Hematopoietic multipotent progenitor cell (in vitro differentiated cells): ENCODE data around the gene ERCC5. TPM values are rescaled to one million over a fixed set of nuclear protein-coding genes. Genes with fewer than 3 reads are reported as not detected.
A peak's percentile ranks its signal among the peaks of the same experiment; 100 is the strongest.

Experiments
- DNase-seq, 3 donors: peaks; one replicate each; pipeline ENCODE4 v3.0.0-alpha.2; 2011 to 2015; ENCODE audit warnings: low read depth in 2 of 3, low spot score in 2 of 3
- total RNA-seq: library from RNA; depleted of rRNA; stranded (reverse); fragments of >200 nt; gene quantifications from one replicate; pipeline ENCODE4 v1.2.3, GENCODE V29; 2012

ERCC5 gene
- total RNA-seq: 38.5 TPM

DNA sequence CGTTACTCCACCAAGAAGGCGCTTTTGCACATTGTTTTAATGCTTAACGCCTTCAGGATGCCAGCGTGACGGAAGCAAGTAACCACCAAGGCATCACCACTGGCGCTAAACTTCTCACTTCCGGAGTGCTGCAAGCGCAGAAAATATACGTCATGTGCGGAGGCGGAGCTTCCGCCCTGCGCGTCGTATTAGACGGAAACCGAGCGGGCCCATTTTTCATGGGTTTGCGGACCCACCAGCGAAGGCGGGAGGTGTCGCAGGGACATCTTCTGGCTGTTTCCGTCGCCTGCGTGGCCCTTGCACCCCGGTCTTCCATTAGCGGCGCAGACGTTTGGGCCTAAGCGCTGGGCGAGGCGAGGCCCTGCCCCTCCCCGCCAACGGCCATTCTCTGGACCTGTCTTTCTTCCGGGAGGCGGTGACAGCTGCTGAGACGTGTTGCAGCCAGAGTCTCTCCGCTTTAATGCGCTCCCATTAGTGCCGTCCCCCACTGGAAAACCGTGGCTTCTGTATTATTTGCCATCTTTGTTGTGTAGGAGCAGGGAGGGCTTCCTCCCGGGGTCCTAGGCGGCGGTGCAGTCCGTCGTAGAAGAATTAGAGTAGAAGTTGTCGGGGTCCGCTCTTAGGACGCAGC, at the start of gene ERCC5:
ERCC5 (plus strand) TSS at position 403 of the 631 bp plus-strand sequence. CDS start 235 bp downstream, outside the sequence.
- DNase-seq: peak; percentile 98 to 99 (median 98)

GRCh38 chr13:102798581-102799425, 47.0 kb upstream of the ERCC5 start, which contains the start of the genes BIVM and POGLUT2:
Gene BIVM (plus strand): TSS chr13:102799119. CDS start chr13:102807268, 8,149 bp downstream.
Gene POGLUT2 (minus strand): TSS chr13:102798976. CDS start chr13:102798670, 306 bp downstream.
- DNase-seq: peak in 2 of 3 donors; percentile 84 to 89

DNA sequence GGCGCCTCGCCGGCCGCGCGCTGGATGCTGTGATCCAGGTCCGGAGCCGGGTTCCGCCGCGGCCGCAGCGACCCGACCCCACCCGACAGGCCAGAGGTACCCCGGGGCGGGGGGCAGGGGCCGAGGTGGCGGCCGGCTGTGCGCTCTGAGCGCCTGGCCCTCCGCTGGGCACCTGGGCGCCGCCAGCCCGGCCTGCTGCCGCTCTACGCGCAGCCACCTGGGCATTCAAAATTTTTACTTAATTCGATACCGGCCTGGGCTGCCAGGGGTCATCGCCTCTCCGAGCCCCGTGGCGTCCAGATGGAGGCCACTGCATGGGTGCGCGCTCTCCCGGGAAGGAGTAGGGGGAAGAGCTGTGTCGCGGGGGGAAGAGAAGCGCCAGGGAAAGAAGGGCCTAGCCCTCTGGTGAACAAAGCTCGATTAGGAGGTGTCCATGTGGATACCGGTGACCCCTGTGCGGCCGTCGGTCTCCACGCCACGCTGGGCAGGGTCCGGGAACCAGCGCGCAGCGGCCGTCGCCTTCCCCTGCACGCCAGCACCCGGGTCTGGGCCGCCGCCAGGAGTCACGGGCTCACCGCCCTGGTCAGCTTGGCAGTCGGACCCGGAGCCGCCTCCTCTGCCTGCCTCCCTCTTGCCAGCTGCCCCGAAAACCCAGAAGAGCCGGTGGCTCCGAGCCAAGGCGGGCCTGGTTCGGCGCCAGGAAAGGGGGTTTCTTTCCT, 46.2 kb upstream of the ERCC5 start:
- no peak for DNase-seq

DNA sequence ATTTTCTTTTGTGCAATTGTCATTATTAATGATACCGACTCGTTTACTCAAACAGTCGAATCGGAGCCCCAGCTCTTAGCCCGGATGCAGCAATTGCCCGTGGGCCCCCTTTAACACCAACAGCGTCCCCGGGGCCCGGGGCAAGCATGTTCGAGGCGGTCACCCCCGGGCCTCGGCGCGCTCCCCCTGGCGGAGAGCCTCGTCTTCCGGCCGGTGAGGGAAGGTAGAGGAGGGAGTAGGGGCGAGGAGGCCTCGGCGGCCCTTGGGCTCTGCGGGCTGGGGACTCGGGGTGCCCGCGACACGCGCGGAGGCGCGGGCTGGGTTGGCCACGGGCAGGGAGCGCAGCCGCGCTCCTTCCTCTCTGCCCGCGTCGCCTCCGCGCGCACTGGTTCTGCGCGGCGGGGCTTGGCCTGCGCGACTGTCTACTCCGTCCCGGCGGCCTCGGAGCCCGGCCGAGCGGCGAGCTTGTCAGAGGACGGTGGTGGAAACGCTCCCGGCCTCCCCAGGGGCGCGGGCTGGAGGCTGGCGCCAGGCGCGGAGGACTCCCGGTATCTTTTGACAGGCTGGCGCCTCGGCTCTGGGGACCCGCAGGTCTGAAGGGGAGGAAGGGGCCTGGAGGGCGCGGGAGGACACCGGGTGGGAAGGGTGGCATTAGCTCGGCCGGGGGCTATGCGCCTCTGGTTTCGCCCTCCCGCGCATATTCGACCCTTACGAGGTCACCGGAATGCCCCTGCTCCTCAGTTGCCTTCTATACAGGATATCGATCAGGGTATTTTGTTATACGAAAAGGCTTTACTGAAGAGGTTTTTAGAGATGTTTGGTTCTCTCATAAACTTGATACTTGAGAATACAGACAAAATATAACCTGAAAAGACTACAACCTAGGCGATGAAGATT, 45.4 kb upstream of the ERCC5 start:
- DNase-seq: peak; percentile 61 to 93 (median 90)

GRCh38 chr13:102805680-102806079, 40.2 kb upstream of the ERCC5 start:
- no peak for DNase-seq

DNA sequence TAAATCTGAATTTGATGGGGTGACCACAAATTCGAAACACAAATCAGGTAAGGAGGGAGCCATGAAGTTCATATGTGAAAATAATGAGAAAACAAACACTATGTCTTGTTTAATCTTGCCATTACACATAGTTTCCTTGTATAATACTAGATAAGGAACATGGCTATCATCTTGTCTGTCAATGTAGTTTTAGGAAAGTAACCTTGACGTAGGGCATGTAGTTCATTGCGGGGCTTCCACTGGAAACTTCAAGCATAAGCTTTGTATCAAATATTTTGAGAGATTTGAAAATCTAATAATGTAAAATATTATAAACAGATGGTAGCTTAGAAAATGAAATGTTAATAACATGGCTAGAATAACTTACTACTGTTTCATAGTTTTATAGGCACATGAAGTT, 38.1 kb upstream of the ERCC5 start:
- DNase-seq: no peak

DNA sequence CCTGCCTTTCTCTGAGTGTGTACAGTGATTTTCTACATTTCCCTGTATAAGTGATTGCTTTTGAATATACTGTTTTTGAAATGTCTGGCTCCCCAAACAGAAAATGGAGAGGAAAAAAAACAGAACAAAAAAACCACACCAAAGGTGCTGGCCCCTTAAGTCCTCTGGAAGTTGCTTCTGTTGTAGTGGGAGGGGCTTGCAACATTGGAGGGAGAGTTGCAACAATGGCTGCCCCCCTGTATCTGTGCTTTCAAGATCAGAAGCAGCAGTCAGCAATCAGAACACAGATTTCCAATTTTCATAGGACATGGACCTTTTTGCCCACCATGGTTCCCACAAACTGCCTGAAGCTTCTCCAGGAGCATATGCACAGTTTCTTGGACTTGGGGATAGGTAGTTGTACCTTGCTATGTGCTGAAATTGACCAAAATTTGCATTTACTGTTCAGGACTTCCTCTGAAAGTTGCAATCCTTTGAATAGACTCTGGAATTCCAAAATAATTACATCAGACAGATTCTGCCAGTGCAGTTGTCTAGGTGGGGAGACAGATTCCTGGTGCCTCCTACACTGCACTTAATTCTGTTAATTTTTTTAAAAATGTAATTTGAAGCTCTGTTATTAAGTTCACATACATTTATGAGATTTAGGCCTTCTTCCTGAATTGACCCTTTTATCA, 33.1 kb upstream of the ERCC5 start:
- no peak for DNase-seq

DNA sequence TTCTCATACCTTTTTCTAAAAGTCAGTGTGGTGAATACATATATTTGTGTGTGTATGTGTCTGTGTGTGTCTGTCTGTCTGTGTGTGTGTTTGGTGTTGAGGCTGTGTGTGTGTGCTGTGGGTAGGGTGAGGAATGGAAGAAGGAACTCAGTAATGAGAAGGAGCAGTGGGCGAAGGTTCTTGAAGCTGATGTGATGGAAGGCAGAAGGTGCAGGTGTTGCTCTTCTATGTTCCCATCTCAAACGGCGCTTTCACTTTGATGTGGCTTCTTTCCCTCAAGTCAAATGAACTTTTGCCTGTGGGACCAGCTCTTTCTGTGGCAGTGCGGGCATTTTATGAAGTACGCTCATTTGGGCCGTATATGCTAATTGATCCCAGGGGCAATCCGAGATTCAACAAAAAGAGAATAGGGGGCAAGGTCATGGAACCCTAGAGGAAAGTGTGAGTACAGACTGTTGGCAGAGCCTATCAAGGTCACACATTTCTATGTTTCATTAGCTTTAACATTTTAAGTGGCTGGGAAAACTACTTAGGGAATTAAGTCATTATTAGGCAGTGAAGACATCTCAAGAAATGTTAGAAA, 31.7 kb upstream of the ERCC5 start:
- no peak for DNase-seq

GRCh38 chr13:102814793-102815192, 31.0 kb upstream of the ERCC5 start:
- DNase-seq: no peak

DNA sequence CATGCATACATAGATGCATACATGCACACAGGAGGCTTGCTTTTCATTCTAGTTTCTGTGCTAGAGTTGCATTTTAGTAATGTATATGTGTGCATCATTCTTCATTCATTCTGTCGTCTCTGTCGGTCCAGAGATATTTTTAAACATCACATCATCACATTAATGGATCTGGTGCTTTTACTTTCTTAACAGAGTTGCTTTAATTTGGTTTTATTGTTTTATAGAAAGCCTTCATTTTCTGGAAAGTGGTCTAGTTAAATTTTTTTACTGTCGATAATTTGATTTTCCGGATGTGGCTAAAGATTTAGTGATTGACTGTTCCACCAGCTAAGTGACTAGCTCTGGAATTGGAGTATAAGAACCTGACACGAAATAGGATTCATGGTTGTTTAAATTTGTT, 30.0 kb upstream of the ERCC5 start:
- no peak for DNase-seq

- no peak for DNase-seq
These were observed 29.1 kb upstream of the ERCC5 start for GRCh38 chr13:102816708-102817107.

GRCh38 chr13:102817241-102817640, 28.6 kb upstream of the ERCC5 start:
- no peak for DNase-seq

DNA sequence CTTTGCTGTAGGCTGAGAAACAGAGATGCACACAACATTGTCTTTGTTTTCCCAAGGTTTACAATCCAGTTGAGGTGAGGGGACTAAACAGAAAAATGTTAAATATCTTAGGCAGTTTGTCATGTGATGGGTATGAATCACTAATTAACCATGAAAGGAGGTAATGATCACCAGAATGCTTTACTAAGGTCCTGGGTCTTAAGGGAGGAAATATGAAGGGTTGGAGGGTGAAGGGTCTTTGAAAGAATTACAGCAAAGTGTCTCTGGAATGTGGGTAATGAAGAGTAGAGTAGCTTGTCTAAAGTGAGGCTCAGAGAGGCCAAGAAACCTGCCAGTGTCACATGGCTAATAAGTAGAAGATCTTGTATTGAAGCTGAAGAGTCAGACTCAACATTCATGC, 27.9 kb upstream of the ERCC5 start:
- no peak for DNase-seq

DNA sequence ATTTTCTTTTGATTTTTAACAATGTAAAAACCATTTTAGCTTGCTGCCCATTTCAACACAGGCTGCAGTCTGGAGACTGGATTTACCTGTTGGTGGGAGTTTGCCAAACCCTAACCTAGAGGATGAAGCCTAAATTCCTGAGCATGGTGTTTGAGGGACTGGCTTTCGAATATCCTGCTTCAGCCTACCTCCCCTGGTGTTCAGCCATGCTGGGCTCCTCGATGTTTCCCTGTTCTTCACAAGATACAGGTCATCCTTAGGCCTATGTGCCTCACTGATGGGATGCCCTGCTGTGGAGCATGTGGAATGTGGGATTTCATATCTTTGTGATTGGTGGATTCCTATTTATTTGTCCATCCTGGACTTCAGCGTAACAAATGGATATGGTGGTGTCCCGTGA, 20.4 kb upstream of the ERCC5 start:
- no peak for DNase-seq

DNA sequence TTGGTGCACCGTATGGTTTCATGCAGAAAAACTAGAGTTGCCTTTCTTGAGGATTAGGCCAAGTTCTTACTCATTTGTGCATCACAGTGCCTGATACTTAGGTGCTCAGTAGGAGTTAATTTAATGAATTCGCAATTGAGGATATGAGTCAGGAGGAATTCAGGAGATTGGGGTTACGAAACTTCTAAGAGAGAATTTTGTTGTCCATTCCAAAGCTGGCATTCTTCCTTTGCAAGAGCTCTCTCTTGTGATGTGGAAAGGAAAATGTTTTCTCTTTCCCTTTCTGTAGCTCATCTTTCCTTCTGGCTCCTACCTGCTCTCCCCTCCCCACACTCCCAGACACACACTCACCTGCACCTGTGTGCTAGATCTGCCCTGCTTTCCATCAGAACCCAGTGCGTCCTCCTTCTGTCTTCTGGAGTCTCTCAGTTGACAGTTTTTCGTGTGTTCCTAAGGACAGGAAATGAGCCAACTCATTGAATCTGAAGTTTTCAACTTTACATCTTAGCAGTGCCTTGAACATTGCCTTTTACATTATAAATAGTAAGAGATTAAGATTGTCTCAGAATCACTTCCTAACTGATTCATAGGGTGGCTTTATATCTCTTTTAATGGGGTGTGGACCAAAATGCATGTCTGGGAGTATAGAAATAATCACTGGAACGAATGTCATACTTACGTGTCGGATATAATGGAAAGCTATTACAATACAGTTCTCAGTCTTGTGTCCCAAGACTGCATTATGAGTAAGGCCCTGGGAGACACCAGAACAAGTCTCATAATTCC, 19.7 kb upstream of the ERCC5 start:
- DNase-seq: no peak

GRCh38 chr13:102830646-102831045, 15.2 kb upstream of the ERCC5 start:
- no peak for DNase-seq

DNA sequence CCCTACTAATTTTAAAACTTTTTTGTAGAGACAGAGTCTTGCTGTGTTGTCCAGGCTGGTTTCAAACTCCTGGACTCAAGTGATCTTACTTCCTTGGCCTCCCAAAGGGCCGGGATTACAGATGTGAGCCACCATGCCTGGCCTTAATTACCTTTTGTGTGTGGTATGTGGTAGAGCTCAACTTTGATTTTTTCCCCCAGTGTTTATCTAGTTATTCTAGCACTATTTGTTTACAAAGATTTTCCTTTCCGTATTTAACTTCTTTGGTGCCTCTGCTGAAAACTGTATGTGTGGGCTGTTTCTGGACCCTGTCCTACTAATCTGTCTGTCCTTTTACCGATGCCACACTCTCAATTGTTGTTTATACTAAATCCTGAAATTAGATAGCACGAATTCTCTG, 9.4 kb upstream of the ERCC5 start:
- DNase-seq: no peak

GRCh38 chr13:102838273-102838672, 7.6 kb upstream of the ERCC5 start:
- no peak for DNase-seq

- DNase-seq: no peak
These were observed 6.8 kb upstream of the ERCC5 start for GRCh38 chr13:102838982-102839381.
